HG02981 (cell line): ENCODE results near the gene TMEM54.

Experiments
- ATAC-seq: cut with Tn5 transposase; IDR thresholded peaks from one replicate; pipeline ENCODE4 v1.9.1; 2021; ENCODE audit warnings: mild to moderate bottlenecking, moderate library complexity; ENCODE audit not compliant: unreplicated experiment

The TMEM54 gene

DNA sequence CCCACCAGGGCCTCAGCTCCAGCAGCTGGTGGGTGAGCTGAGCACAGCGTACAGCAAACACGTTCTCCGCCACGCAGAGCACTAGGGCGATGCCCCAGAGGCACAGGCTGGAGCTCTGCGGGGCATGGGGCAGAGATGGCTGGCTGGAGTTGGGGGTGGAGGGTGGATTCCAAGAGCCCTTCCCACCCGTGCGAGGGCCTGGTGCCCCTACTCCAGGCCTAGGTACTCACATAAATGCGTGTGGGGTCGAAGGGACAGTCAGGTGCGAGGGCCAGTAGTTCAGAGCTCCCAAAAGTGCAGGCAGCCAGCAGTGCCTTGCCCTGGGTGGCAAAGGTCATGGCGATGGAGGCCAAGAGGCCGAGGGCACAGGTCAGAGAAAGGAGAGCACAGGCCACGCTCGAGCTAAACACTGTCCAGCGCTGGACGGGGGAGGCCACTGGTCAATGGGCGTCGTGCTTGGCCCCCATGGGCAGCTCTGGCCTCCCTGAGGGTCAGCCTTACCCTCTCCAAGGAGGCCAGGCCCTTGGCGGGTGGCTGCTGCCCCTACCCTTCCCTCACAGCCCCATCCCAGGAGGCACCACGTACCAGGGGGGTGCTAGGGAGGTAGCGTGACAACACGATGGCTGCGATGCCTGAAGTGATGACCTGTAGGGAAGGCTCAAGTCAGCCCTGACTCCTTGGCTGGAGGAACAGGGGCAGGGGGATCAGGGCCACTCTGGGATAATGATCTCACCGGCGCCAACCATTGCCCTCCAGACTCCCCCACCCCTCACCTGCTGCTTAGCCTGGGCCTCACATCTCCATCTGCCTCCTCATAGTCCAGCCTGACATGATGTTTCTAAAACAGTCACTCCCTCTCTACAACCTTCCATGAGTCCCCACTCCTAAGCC lies 5.6 kb downstream of the TMEM54 start:
- no peak for ATAC-seq

DNA sequence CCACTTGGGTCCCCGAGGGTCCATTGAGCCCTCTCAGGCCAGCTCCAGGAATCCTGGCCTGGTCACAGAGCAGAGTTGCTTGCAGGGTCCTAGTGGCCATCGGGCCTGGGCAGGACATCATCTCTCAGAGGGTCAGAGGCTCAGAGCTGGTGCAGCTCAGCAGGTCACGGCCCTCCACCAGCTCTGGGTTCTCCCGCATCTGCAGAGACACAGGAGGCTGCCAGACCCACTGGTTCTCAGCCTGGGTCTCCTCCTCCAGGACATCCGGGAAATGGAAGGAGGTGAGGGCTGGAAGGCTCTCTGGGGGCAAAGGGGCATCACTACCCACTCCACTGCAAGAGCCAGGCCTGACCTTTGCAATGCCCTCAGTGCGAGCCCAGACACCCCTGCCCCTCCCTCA lies 6.5 kb downstream of the TMEM54 start:
- no peak for ATAC-seq

DNA sequence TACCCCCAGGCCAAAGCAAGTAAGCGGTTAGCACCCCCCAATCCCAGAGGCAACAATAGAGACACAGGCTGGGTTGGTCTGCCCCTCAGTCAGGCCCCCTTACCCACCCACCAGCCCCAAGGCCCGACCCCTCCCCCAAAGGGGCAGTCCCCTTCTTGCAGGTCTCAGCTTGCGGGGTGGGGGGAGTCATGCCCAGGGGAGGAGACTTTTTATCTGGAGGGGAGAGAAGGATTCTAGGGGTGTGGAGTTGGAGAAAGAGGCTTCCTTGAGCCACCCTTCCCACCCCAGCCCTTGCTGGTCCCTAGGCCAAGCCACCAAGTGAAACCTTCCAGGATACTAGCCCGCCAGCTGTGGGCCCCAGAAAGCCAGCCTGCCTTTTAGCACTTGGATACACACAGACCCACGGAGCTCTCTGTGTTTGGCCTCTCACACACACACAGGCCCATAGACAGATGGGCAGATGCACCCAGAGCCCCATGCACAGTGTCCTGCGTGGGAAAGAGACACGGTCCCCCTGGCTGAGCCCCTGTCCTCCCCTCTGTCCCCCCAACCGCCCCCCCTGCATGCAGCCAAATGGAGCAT lies 7.1 kb downstream of the TMEM54 start:
- ATAC-seq, result no peak

DNA sequence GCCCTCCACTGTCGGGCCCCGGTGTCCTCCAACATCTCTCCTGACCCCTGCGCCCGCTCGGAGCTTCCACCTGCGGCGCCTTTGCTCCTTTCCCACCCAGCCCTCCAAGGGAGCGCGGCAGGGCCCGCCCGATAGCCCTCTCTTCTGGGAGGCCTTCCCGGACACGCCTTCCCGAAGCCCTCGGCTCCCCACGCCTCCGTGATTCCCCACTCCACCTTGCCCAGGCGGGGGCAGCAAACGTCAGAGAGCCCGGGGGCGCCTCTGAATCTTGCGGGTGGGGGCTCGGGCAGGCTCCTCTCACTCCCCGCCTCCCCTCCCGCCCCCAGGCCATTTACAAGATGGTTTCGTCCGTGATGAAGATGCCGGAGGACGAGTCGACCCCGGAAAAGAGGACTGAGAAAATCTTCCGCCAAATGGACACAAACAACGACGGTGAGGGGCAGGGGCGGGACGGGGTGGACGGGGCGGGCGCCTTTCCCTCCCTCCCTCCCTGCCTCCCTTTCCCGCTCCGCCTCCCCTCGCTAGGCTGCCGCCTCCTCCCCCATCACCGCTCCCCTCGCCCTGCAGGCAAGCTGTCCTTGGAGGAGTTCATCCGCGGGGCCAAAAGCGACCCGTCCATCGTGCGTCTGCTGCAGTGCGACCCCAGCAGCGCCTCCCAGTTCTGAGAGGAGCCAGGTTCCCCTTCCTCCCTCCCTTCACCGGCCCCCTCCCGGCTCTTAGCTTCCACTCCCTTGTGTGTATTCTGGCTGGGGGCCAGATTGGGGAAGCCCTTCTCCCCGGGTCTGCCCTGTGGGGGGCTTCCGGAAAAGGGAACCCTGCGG lies 7.8 kb downstream of the TMEM54 start:
- no peak for ATAC-seq

DNA sequence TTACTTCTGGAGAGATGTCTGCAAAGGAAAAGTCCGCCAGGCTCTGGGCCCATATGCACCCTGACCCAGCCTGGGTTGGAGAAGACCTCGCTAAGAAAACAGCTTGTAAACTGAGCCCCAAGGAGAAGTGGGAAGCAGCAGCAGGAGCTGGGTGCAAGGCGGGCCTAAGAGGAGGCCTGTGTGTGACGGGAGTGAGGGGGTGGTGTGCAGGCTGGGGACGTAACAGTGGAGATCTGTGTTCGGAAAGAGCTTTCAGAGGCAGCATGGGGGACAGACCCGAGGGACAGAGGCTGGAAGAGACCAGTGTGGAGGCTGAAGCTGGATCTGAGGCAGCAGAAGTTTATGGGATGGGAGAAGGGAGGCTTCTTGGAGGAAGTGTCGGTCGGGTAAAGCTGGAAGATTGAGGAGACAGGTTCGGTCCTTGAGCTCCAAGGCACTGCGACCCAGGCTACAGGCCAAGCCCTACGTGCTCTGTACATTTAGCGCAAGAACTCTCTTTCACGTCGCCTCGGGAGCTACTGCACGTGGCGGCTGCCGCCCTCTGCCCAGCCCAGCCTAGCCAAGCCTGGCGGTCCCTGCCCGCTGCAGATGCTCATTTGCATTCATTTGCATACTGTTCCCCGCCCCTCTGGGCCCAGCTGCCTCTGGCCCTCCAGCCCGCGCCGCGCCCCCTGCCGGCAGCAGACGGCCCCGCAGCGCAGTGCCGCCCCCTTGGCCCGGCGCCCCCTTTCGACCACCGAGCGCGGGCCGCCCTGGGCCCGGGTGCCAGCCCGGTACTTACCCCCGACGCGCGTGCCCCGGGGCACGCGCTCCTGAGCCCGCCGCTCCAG lies 8.6 kb downstream of the TMEM54 start:
- ATAC-seq, result no peak

DNA sequence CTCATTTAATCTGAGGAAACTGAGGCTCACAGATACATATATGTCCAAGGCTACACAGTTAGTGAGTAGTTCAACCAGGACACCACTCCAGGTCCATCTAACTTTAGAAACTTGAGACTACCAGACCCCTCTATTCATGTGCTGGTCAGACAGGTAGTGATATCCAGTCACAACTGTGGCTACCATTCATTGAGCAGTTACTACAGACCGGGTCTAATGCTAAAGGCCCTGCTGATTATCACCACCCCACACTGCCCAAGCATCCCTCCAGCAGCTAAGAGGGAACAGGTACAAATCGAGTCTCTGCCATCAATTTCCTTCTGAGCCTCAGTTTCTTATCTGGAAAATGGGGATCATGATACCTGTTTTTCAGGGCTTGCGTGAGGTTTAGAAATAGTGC lies 9.6 kb downstream of the TMEM54 start:
- ATAC-seq, result no peak

DNA sequence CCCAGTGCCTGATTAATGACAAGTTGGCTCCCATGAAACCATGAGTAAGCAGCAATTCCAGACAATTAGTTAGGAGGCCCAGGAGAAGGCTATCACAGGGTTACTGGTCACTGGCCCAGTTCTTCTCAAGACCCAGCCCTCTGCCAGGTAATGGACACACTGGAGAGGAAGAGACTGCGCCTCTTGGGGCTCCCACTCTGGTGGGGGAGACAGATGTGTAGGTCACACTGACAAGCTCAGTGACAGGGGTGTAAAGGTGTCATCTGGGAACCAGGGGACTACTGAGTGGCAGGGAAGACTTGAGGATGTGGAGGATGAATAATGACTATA lies 10.0 kb downstream of the TMEM54 start:
- ATAC-seq, result no peak

DNA sequence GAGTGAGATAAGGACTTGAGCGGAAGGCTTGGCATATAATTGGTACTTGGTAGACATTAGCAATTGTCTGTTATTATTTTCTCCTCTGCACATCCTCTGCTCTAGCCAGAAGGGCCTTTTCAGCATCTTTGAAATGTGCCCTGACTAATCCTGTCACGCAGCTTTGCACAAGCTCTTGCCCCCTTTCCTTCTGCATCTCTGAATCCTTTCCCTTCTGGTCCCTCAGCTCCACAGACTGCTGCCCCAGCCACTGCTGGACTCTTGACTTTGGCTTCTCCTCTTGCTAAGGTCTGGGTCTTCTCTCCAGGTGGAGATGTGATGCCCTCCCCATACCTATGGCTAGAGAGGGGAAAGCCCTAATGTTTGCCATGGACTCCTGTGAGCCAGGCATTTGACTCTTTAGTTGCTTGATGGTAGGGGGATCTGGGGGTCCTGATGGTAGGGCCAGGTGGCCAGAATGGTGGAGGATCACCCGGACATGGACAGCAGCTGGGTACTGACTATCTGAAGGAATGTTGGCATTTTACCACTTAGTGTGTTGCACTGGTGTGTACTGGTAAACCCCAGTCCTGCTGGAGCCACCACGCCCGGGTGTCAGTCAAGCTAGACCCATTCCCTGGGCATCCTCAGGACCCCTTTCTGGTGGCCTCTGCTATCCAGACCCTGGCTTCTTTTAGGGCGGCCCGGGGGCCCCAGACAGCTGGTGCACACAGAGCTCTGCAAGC lies 10.5 kb downstream of the TMEM54 start:
- no peak for ATAC-seq

DNA sequence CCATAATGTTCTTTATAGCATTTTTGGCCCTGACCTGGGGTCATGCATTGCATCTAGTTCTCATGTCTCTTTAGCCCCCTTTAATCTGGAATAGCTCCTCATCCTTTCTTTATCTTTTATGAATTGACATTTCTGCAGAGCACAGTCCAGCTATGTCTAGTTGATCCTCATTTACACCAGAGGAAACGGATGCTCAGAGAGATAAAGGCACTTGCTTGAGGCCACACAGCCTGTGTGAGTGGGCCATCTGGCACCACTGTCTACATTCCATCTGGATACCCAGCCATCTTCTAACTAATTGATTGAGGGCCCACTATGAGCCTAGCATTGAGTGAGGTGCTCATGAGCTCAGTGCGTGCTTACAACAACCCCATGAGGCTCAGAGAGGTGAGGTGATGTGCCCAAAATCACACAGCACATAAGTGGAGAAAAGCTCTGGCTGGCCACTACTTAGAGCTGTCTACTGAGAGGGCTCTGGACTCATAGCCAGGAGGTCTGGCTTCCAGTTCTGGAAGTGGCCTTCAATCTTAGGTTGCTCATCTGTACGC lies 11.4 kb downstream of the TMEM54 start:
- ATAC-seq, result no peak

DNA sequence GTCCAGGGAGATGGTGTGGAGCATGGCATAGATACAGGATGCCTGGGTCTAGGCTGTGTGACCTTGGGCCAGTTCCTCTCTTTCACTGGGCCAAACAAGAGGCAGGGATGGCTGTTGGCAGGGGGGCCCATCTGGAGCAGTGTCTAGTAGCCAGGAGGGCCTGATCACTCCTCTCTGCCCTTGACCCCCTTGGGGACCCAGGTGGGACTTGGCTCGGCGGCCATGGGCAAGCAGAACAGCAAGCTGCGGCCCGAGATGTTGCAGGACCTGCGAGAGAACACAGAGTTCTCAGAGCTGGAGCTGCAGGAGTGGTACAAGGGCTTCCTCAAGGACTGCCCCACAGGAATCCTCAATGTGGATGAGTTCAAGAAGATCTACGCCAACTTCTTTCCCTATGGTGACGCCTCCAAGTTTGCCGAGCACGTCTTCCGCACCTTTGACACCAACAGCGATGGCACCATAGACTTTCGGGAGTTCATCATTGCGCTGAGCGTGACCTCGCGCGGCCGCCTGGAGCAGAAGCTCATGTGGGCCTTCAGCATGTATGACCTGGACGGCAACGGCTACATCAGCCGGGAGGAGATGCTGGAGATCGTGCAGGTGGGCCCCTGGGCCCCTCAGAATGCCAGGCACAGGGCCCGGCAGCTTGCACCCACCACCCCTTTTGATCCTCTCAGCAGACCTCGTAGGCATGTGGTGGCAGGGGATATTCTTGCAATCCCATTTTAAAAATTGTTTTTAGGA lies 12.3 kb downstream of the TMEM54 start:
- ATAC-seq, result no peak

DNA sequence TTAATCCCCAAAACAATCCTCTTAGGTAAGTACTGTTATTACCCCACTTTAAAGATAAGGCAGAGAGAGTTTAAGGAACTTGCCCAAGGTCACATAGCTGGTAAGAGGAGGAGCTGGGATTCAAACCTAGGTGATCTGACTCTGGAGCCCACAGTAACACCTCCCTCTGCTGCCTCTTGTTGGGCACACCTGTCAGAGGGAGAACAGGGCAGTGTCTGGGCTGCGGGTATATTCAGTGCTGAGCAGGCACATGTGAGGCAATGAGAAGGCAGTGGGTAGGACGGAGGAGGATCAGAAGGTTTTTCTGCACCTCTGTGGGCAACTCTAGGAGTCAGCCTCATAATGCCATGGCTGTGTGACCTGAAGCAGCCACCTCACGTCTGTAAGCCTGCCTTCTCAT lies 13.1 kb downstream of the TMEM54 start:
- no peak for ATAC-seq

DNA sequence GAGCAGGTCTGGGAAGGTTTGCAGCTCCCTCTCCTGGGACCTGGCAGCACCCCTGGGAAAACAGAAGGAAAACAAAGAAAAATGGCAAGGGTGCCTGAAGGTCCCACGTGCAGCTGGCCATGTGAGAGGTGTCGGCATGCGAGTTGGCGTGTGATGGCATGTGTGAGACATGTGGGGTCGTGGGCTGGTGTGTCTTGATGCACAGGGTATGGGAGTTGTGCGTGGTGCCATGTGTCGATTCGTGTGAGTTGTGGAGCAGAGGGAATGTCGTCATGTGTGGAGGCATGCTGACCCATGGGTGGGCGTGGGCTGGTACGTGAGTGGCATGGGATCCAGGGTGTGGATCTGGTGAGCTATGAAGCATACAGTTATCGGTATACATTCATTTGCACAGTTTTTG lies 13.6 kb downstream of the TMEM54 start:
- ATAC-seq, result no peak

DNA sequence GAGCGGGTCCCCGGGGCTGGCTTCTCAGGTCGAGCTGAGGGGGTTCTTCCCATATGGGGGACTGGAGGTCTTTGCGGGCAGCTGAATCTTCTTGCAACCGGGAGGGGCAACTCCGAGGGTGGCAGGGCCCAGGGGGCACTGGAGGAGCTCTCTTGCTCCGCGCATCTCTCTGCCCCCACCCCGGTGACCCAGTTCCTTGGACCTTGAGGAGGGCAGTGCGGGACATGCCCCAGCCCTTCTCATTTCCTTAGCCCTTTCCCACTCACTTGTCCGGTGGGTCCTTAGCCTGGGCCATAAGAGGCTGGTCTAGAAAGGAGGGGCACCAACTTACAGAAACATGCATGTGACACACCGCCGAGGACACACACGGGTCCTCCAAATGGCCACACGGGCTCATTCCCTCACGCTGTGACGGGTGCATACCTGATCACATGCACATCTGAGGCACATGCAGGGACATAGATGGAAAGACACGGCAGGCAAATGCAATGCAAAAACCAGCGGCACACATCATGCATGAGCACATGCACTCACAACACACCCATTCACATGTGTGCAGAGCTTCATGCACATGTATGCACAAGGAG lies 14.3 kb downstream of the TMEM54 start:
- no peak for ATAC-seq

DNA sequence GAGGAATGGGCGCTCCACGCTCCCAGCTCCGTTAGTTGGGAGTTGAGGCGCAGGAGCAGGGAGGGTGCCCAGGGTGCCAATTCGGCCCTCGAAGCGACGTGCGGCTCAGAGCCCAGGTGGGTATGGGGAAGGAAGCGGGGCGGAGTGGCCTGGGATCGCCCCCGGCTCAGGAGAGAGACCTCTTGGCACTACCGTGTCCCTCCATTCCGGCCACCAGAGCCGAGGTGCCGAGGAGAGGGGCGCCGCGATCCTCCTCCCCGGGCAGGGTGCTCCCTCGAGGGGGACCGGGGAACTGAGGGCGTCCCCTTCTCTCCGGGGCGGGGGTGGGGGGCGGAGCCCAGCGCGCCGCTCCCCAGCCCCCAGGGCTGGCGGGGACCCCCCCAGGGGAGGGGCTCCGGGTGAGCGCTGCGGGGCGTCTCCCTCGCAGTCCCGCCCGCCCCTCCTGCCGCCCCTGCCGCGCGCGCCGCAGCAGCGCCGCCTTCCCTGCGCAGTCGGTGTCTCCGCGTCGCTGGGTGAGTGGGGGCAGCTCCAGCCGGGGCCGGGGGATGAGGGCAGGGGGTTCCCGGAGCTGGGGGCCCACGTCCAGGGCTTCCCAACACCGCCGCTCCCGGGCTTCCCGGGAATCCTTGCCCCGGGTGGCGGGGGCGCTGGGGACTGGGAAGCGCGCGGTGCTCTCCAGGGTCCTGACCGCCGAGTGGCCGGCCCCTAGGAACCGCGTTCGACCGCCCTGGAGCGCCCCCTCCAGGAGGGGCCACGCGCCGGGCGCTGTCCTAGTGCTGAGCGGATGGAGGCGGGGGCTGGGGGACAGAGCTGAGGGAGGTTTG lies 15.0 kb downstream of the TMEM54 start, which contains the start of gene HPCA:
HPCA (plus strand) TSS at position 488 of the 824 bp plus-strand sequence. CDS start 2,408 bp downstream, outside the sequence.
- ATAC-seq, result no peak

DNA sequence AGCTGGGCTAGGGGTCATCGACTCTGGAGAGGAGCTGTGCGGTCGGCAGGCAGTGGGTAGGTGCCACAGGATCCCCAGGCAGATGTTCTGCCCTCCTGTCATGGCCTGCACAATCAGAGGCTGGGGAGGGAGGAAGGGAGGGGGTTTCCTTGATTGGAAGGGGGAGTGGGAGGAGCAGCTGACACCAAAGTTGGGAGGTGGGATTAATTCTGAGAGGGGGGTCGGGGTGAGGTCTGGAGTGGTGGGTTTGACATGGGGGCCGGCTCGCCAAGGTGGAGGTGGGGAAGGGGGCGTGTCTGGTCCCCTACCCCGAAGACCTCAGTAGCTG lies 15.5 kb downstream of the TMEM54 start:
- no peak for ATAC-seq

DNA sequence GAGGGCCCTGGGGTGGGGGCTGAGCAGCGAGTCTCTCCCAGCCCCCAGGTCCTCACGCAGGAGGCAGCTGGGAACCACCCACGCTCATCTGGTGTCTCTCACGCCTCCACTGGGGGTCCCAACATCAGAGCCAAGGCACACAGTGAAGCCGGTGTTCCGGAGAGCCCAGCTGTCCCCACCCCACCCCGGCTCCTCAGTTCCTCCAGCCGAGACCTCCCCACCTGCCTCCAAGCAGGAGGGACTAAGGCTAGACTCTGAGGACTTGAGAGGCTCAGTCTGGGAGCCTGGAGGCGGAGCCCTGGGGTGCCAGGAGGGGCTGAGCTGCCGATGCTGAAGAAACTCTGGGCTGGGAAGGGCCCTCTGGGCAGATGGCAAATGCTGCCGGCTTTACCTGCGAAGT lies 16.5 kb downstream of the TMEM54 start:
- ATAC-seq, result no peak

DNA sequence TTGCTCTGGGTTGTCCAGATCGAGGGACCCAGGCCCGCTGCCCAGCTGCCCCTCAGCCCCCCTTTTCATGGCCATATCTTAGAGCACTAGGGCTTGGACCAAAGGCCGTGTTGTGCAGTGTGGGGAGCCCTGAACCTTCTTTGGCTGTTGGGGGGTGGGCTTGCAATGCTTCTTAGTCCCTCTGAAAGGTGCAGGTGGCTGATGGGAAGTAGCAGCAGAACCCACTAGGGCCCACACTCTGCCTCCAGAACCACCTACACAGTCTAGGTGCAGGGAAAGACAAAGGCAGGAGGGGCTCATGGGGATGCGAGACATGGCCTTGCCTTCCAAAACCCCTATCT lies 17.2 kb downstream of the TMEM54 start:
- no peak for ATAC-seq

DNA sequence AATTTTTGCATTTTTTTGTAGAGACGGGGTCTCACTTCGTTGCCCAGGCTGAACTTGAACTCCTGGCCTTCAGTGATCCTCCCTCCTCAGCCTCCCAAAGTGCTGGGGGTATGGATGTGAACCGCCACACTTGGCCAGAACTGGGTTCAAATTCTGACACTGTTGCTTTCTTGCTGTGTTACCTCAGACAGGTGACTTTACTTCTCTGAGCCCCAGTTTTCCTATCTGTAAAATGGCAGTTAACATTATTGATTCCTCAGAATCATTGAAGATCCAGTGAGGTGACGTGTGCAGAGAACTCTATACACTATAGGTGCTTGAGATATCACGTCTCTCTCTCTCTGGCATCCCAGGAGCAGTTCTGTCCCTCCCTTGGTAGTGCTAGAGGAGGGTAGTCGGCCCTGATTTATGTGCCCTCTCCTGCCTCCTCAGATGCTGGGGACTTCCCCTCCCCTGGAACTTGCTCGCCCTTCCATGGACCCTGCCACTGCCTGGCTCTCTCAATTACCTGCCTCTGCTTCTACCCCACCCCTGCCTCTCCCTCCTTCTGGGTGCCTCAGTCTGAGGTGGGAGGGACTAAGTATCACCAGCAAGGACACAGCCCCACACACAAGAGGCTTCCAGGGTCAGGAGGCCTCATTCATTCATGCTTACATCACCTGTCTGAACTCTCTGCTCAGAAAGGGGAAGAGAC lies 17.7 kb downstream of the TMEM54 start:
- no peak for ATAC-seq
